Lower leg skin (tissue), 4 donors: Measurements from ENCODE around the gene TBC1D32. TPM values are rescaled to one million over a fixed set of nuclear protein-coding genes. Genes with fewer than 3 reads are reported as not detected.
"Not testable (repeated sequence)": the region's sequence is repeated elsewhere in the genome, so short reads cannot be mapped to it uniquely, and the experiment has no call there.

ENCODE experiments used
- DNase-seq, 2 donors: peaks; one replicate each; pipeline ENCODE4 v3.0.0-alpha.2; 2019; ENCODE audit warnings: low spot score in 2 of 2
- H3K4me3 ChIP-seq: fragments of 200-600 bp; sonication (generic); 2 replicates; pipeline ENCODE4 v1.5.1; 2017; ENCODE audit warnings: mild to moderate bottlenecking, low read depth; ENCODE audit not compliant: poor library complexity, severe bottlenecking
- CTCF ChIP-seq, 3 donors: fragments of 450-650 bp; IDR thresholded peaks; one replicate each; pipeline ENCODE4 v1.5.1; 2016; ENCODE audit warnings: antibody characterized with exemption in 3 of 3, mild to moderate bottlenecking in 3 of 3, moderate library complexity in 2 of 3
- POLR2A ChIP-seq, 2 donors: fragments of 450-650 bp; IDR thresholded peaks; one replicate each; pipeline ENCODE4 v1.6.1; 2016 to 2017; ENCODE audit warnings: antibody characterized with exemption in 2 of 2, mild to moderate bottlenecking in 1 of 2, moderate library complexity in 1 of 2
- WGBS, 2 donors: methylation state at CpG; one replicate each; pipeline ENCODE4 v1.1.5; 2018; 5-methylcytosine and 5-hydroxymethylcytosine counted together
- intact Hi-C: fragments of 100-400 bp; cut with DNase I; formaldehyde crosslinking; loops from one replicate; pipeline ENCODE4 v1.15.0; 2023; ENCODE audit warnings: low total_unique reads
- total RNA-seq, 4 donors: library from RNA; depleted of rRNA; stranded (reverse); fragments of >200 nt; gene quantifications; one replicate each; pipeline ENCODE4 v1.1.0, GENCODE V29; 2016

Gene TBC1D32
- total RNA-seq, 4 donors from 2014 or later = 5.2 to 8.6 (median 6.7) TPM

- intact Hi-C loops = no loop called here
- WGBS, 2 donors = 86 to 91% methylated on average over 2 of the region's 2 CpGs
- DNase-seq = no peak
- no peak overlapping the region for H3K4me3 ChIP-seq
- no peak for TF ChIP-seq POLR2A (IDR thresholded peaks at IDR 0.05)
Measured at GRCh38 chr6:121223930-121224329, 110.3 kb downstream of the TBC1D32 start.

- H3K4me3 ChIP-seq = no peak overlapping the region
- WGBS, 2 donors = 84 to 87% methylated on average over 2 of the region's 2 CpGs
- DNase-seq = no peak
- TF ChIP-seq CTCF (IDR thresholded peaks at IDR 0.05) = no peak
- TF ChIP-seq POLR2A (IDR thresholded peaks at IDR 0.05) = no peak
- intact Hi-C loops = no loop called here
Measured at GRCh38 chr6:121223212-121223611, 111.1 kb downstream of the TBC1D32 start.

- H3K4me3 ChIP-seq = no peak overlapping the region
- WGBS, 2 donors = 27 to 42% methylated on average over 3 of the region's 3 CpGs
- intact Hi-C loops = no loop called here
- DNase-seq = no peak
- TF ChIP-seq POLR2A (IDR thresholded peaks at IDR 0.05) (no peak), CTCF (IDR thresholded peaks at IDR 0.05) (no peak)
Measured at GRCh38 chr6:121222656-121223055, 111.6 kb downstream of the TBC1D32 start.

- WGBS, 2 donors = 80 to 85% methylated on average over 1 of the region's 1 CpG
- no peak for TF ChIP-seq POLR2A (IDR thresholded peaks at IDR 0.05)
- no peak for TF ChIP-seq CTCF (IDR thresholded peaks at IDR 0.05)
- H3K4me3 ChIP-seq = no peak overlapping the region
- intact Hi-C loops = no loop called here
- no peak for DNase-seq
Measured at GRCh38 chr6:121216928-121217327, 117.4 kb downstream of the TBC1D32 start.

- intact Hi-C loops, DNase-seq, H3K4me3 ChIP-seq: not testable (repeated sequence)
- 98 to 99% methylated on average over 2 of the region's 2 CpGs for WGBS, 2 donors
Measured at GRCh38 chr6:121213341-121213740, 120.9 kb downstream of the TBC1D32 start.

- no peak for DNase-seq
- H3K4me3 ChIP-seq = no peak overlapping the region
- intact Hi-C loops = no loop called here
- TF ChIP-seq CTCF (IDR thresholded peaks at IDR 0.05) (no peak), POLR2A (IDR thresholded peaks at IDR 0.05) (no peak)
- 89 to 91% methylated on average over 5 of the region's 5 CpGs for WGBS, 2 donors
Measured at GRCh38 chr6:121210943-121211342, 123.3 kb downstream of the TBC1D32 start.

GRCh38 chr6:121205569-121205968, 128.7 kb downstream of the TBC1D32 start:
- intact Hi-C loops = no loop called here
- WGBS, 2 donors = 87 to 90% methylated on average over 3 of the region's 3 CpGs
- H3K4me3 ChIP-seq = no peak overlapping the region
- TF ChIP-seq CTCF (IDR thresholded peaks at IDR 0.05) (no peak), POLR2A (IDR thresholded peaks at IDR 0.05) (no peak)
- no peak for DNase-seq
